ENCODE results near the gene HCN2.

The HCN2 gene

DNA sequence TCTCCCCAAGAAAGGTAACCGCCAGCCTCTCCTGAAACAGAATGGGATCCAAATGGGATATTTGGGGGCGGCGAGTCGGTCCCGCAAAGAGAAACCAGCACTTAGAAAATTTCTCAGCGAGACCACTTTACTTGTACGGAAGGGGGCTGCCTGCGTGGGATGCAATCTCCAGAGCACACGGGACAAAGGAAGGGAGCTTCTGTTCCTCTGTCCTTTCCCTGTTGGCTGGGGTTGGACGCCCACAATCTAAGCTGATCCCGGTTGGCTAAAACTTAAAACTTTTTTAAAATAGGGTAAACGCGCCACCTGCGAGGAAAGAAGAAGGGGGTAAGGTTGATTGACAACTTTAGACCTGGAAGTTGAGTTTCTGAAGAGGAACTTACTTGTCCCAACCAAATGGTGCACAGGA is 18.1 kb upstream of the HCN2 start:
- CTCF ChIA-PET: no interaction called here

GRCh38 chr19:572140-572742 is 17.4 kb upstream of the HCN2 start, which contains the start of gene BSG:
Gene BSG (plus strand): TSS chr19:572596. CDS start chr19:572635, 39 bp downstream.
- Histone ChIP-seq H3K4me3 (ENCODE audit: low read depth, low read length) (peak within 1 kb of the TSS; percentile 92), H3K27ac (ENCODE audit: extremely low read depth, low read depth, low read length) (peak within 1 kb of the TSS; percentile 91), H3K4me1 (ENCODE audit: control insufficient read depth, insufficient read depth, low read length) (peaks cover 7% of the 10 kb centered on the region), H3K36me3 (ENCODE audit: control insufficient read depth in 2 of 2, insufficient read depth in 1 of 2, low read length in 2 of 2) (peaks cover 0 to 11% of the 10 kb centered on the region in 2 experiments; a peak in 2 of 3 replicates), H3K9me3 (ENCODE audit: control insufficient read depth, insufficient read depth, low read depth, low read length) (no peaks in the 10 kb centered on the region)
- ChIA-PET CTCF (interaction anchor here (0.9 kb wide), 1 partner anchor 62 kb away, joined by 3 read pairs; no protein-coding TSS in a partner anchor), POLR2A (interaction anchor here (0.6 to 2.2 kb wide), 7 partner anchors 10 to 346 kb away, joined by 3 to 17 read pairs (median 3); partner anchors contain the start of gene CDC34)
- TF ChIP-seq ZNF362 (tag by site-specific recombination; IDR thresholded peaks at IDR 0.05) (no peak), HOXD13 (CRISPR knock-in tag; IDR thresholded peaks at IDR 0.05; ENCODE audit: borderline replicate concordance) (no peak), ZNF324 (tag by site-specific recombination; IDR thresholded peaks at IDR 0.05) (no peak), GLIS1 (tag by site-specific recombination; IDR thresholded peaks at IDR 0.05) (peak; percentile 88), ZNF16 (tag by site-specific recombination; IDR thresholded peaks at IDR 0.05; ENCODE audit: low read depth) (no peak), IKZF3 (tag by site-specific recombination; IDR thresholded peaks at IDR 0.05) (peak; percentile 33; the same call in 1 of the 2 replicates), ZBTB17 (tag by site-specific recombination; IDR thresholded peaks at IDR 0.05) (peak; percentile 68; the same call in 1 of the 2 replicates), ZNF354C (tag by site-specific recombination; IDR thresholded peaks at IDR 0.05; ENCODE audit: borderline replicate concordance, low read depth) (no peak), ZNF624 (tag by site-specific recombination; IDR thresholded peaks at IDR 0.05) (no peak), ZNF600 (tag by site-specific recombination; IDR thresholded peaks at IDR 0.05) (peak; percentile 50; the same call in 1 of the 2 replicates), ZNF391 (tag by site-specific recombination; IDR thresholded peaks at IDR 0.05; ENCODE audit: borderline replicate concordance, low read depth) (no peak), MZF1 (tag by site-specific recombination; IDR thresholded peaks at IDR 0.05; ENCODE audit: borderline replicate concordance) (no peak), ZNF560 (tag by site-specific recombination; IDR thresholded peaks at IDR 0.05; ENCODE audit: borderline replicate concordance) (no peak), ZIC2 (tag by site-specific recombination; IDR thresholded peaks at IDR 0.05) (no peak), ZNF660 (tag by site-specific recombination; IDR thresholded peaks at IDR 0.05) (no peak), ZNF658 (tag by site-specific recombination; IDR thresholded peaks at IDR 0.05) (no peak), WT1 (tag by site-specific recombination; IDR thresholded peaks at IDR 0.05) (0 out of 2 replicates have a peak, but pooled peaks have one; percentile 49), ZFP3 (tag by site-specific recombination; IDR thresholded peaks at IDR 0.05; ENCODE audit: low read depth) (no peak), ZNF776 (tag by site-specific recombination; IDR thresholded peaks at IDR 0.05; ENCODE audit: borderline replicate concordance) (no peak), ZNF514 (tag by site-specific recombination; IDR thresholded peaks at IDR 0.05) (no peak), ZNF341 (tag by site-specific recombination; IDR thresholded peaks at IDR 0.05; ENCODE audit: low read depth) (no peak), ZNF76 (tag by site-specific recombination; IDR thresholded peaks at IDR 0.05; ENCODE audit: borderline replicate concordance, low read depth) (peak; percentile 28; the same call in 1 of the 2 replicates)

More for the DNA sequence above, 18.1 kb upstream of the HCN2 start:
- Histone ChIP-seq H3K9me3 (ENCODE audit: control insufficient read depth, insufficient read depth, low read depth, low read length) (no peaks in the 10 kb centered on the region), H3K36me3 (ENCODE audit: control insufficient read depth in 2 of 2, insufficient read depth in 1 of 2, low read length in 2 of 2) (peaks cover 0 to 6% of the 10 kb centered on the region in 2 experiments; a peak in 2 of 3 replicates), H3K4me3 (ENCODE audit: low read depth, low read length) (peak overlapping the region; percentile 20), H3K4me1 (ENCODE audit: control insufficient read depth, insufficient read depth, low read length) (peaks cover 7% of the 10 kb centered on the region), H3K27ac (ENCODE audit: extremely low read depth, low read depth, low read length) (peak overlapping the region; percentile 51)
- POLR2A ChIA-PET: interaction anchor here (0.8 to 2.2 kb wide), 4 partner anchors 11 to 40 kb away, joined by 3 to 17 read pairs (median 4); partner anchors contain the start of gene CDC34
- TF ChIP-seq BCL6B (tag by site-specific recombination; IDR thresholded peaks at IDR 0.05): no peak
- peak; percentile 50; the same call in 1 of the 2 replicates for TF ChIP-seq ZNF335 (tag by site-specific recombination; conservative IDR thresholded peaks at IDR 0.05)
- TF ChIP-seq ZNF37A (tag by site-specific recombination; IDR thresholded peaks at IDR 0.05): no peak
- no peak for TF ChIP-seq ZNF221 (tag by site-specific recombination; IDR thresholded peaks at IDR 0.05; ENCODE audit: borderline replicate concordance)
- peak; percentile 9; the same call in 1 of the 2 replicates for TF ChIP-seq IKZF3 (tag by site-specific recombination; IDR thresholded peaks at IDR 0.05)
- TF ChIP-seq ZNF146 (tag by site-specific recombination; IDR thresholded peaks at IDR 0.05): no peak
- TF ChIP-seq SCRT1 (tag by site-specific recombination; IDR thresholded peaks at IDR 0.05; ENCODE audit: borderline replicate concordance): no peak
- TF ChIP-seq, protein P1, sequence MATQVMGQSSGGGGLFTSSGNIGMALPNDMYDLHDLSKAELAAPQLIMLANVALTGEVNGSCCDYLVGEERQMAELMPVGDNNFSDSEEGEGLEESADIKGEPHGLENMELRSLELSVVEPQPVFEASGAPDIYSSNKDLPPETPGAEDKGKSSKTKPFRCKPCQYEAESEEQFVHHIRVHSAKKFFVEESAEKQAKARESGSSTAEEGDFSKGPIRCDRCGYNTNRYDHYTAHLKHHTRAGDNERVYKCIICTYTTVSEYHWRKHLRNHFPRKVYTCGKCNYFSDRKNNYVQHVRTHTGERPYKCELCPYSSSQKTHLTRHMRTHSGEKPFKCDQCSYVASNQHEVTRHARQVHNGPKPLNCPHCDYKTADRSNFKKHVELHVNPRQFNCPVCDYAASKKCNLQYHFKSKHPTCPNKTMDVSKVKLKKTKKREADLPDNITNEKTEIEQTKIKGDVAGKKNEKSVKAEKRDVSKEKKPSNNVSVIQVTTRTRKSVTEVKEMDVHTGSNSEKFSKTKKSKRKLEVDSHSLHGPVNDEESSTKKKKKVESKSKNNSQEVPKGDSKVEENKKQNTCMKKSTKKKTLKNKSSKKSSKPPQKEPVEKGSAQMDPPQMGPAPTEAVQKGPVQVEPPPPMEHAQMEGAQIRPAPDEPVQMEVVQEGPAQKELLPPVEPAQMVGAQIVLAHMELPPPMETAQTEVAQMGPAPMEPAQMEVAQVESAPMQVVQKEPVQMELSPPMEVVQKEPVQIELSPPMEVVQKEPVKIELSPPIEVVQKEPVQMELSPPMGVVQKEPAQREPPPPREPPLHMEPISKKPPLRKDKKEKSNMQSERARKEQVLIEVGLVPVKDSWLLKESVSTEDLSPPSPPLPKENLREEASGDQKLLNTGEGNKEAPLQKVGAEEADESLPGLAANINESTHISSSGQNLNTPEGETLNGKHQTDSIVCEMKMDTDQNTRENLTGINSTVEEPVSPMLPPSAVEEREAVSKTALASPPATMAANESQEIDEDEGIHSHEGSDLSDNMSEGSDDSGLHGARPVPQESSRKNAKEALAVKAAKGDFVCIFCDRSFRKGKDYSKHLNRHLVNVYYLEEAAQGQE (tag by site-specific recombination; IDR thresholded peaks at IDR 0.05): no peak
- TF ChIP-seq ZSCAN30 (tag by site-specific recombination; IDR thresholded peaks at IDR 0.05): no peak
